ENCODE results near the gene PTCD2. TPM values are rescaled to one million over a fixed set of nuclear protein-coding genes. Genes with fewer than 3 reads are reported as not detected.
A peak's percentile ranks its signal among the peaks of the same experiment; 100 is the strongest.

Gene PTCD2
- total and polyA plus RNA-seq, 2 donors (not counting 1 experiment from before 2014, with no cell fraction given): 10.3 to 15.9 TPM

DNA sequence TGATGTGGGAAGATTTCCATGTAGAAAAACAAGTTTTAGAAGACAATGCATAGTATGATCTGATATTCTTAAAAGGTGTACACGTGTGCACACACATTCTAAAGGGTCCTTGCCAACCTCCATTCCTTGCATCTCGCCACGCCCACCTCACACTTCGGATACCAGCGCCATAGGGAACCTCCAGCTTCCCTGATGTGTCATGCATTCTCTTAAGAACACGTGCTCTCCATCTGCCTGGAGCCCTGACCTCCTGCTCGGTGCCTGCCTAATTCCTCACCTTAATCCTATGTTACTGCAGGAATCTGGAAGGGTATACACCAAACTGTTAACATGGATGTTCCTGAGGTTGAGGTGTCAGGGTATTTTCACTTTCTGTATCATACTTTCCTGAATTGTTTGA, 63.1 kb downstream of the PTCD2 start:
- H3K4me2 ChIP-seq (ENCODE audit: extremely low read depth, insufficient read depth, low read length): no peak overlapping the region
- no peak overlapping the region for H3K9ac ChIP-seq (ENCODE audit: insufficient read depth, low read length)
- no peak overlapping the region for H3K27ac ChIP-seq (ENCODE audit: insufficient read depth, low read length)

GRCh38 chr5:72383726-72384125, 63.6 kb downstream of the PTCD2 start:
- DNase-seq (ENCODE audit: low read depth in 2 of 2): peak in 1 of 2 donors; percentile 48
- Histone ChIP-seq H3K79me2 (ENCODE audit: control insufficient read depth, insufficient read depth, low read length) (no peaks in the 10 kb centered on the region), H3K27me3 (ENCODE audit: control insufficient read depth, insufficient read depth, low read length) (no peaks in the 10 kb centered on the region), H4K20me1 (ENCODE audit: control insufficient read depth, extremely low read depth, insufficient read depth, low read length) (no peaks in the 10 kb centered on the region), H3K36me3 (ENCODE audit: control insufficient read depth, insufficient read depth, low read length) (no peaks in the 10 kb centered on the region), H3K4me3 (replicated peaks in 1 of 4; ENCODE audit: control extremely low read depth in 1 of 4, insufficient read depth in 1 of 4, low read depth in 3 of 4, low read length in 4 of 4) (no peak overlapping the region), H3K4me2 (ENCODE audit: extremely low read depth, insufficient read depth, low read length) (no peak overlapping the region), H3K9ac (ENCODE audit: insufficient read depth, low read length) (no peak overlapping the region), H2AFZ (ENCODE audit: low read length) (no peak overlapping the region), H3K27ac (ENCODE audit: insufficient read depth, low read length) (no peak overlapping the region), H3K4me1 (ENCODE audit: control insufficient read depth, extremely low read depth, insufficient read depth, low read length) (peaks cover 19% of the 10 kb centered on the region), H3K9me3 (ENCODE audit: control insufficient read depth, insufficient read depth, low read depth, low read length) (no peaks in the 10 kb centered on the region)
- TF ChIP-seq CTCF (conservative IDR thresholded peaks at IDR 0.05 in 1 of 2, IDR thresholded peaks at IDR 0.05 in 1 of 2; ENCODE audit: low read depth in 1 of 2, low read length in 2 of 2) (no peak), EZH2 (IDR thresholded peaks at IDR 0.05; ENCODE audit: low read length, missing control alignments) (no peak)

More for the DNA sequence above, 63.1 kb downstream of the PTCD2 start:
- peak; percentile 29 to 77 for DNase-seq (ENCODE audit: low read depth in 2 of 2)
- H2AFZ ChIP-seq (ENCODE audit: low read length): no peak overlapping the region
- no peaks in the 10 kb centered on the region for H4K20me1 ChIP-seq (ENCODE audit: control insufficient read depth, extremely low read depth, insufficient read depth, low read length)
- H3K9me3 ChIP-seq (ENCODE audit: control insufficient read depth, insufficient read depth, low read depth, low read length): no peaks in the 10 kb centered on the region
- H3K36me3 ChIP-seq (ENCODE audit: control insufficient read depth, insufficient read depth, low read length): no peaks in the 10 kb centered on the region
- H3K4me1 ChIP-seq (ENCODE audit: control insufficient read depth, extremely low read depth, insufficient read depth, low read length): peaks cover 18% of the 10 kb centered on the region
- TF ChIP-seq CTCF (conservative IDR thresholded peaks at IDR 0.05 in 1 of 2, IDR thresholded peaks at IDR 0.05 in 1 of 2; ENCODE audit: low read depth in 1 of 2, low read length in 2 of 2) (no peak), EZH2 (IDR thresholded peaks at IDR 0.05; ENCODE audit: low read length, missing control alignments) (no peak)
- H3K4me3 ChIP-seq (replicated peaks in 1 of 4; ENCODE audit: control extremely low read depth in 1 of 4, insufficient read depth in 1 of 4, low read depth in 3 of 4, low read length in 4 of 4): no peak overlapping the region
- H3K79me2 ChIP-seq (ENCODE audit: control insufficient read depth, insufficient read depth, low read length): no peaks in the 10 kb centered on the region
- no peaks in the 10 kb centered on the region for H3K27me3 ChIP-seq (ENCODE audit: control insufficient read depth, insufficient read depth, low read length)

DNA sequence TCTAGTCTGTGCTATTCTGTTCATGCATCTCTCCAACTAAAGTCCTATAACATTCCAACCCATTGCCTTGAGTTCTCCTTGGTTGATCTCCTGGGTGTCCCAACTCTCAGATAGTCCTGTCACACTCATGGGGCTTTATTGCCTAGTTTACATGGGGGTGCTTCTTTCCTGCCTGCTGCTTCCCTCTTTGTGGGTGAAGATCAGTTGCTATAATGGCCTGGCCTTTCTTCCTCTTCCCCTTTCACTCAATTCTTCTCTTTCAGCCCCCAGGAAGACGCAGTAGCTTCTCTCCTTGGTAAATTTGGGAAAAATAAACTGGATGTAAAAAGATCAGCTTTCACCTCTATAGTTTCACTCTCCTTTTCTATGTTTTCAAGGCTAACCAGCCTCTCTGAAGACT, 66.5 kb downstream of the PTCD2 start:
- Histone ChIP-seq H2AFZ (ENCODE audit: low read length) (peak overlapping the region; percentile 49), H3K79me2 (ENCODE audit: control insufficient read depth, insufficient read depth, low read length) (no peaks in the 10 kb centered on the region), H3K36me3 (ENCODE audit: control insufficient read depth, insufficient read depth, low read length) (no peaks in the 10 kb centered on the region), H3K4me3 (replicated peaks in 1 of 4; ENCODE audit: control extremely low read depth in 1 of 4, insufficient read depth in 1 of 4, low read depth in 3 of 4, low read length in 4 of 4) (no peak overlapping the region), H3K27ac (ENCODE audit: insufficient read depth, low read length) (no peak overlapping the region), H3K9me3 (ENCODE audit: control insufficient read depth, insufficient read depth, low read depth, low read length) (no peaks in the 10 kb centered on the region), H3K27me3 (ENCODE audit: control insufficient read depth, insufficient read depth, low read length) (no peaks in the 10 kb centered on the region), H3K4me2 (ENCODE audit: extremely low read depth, insufficient read depth, low read length) (no peak overlapping the region), H4K20me1 (ENCODE audit: control insufficient read depth, extremely low read depth, insufficient read depth, low read length) (no peaks in the 10 kb centered on the region), H3K9ac (ENCODE audit: insufficient read depth, low read length) (no peak overlapping the region), H3K4me1 (ENCODE audit: control insufficient read depth, extremely low read depth, insufficient read depth, low read length) (peaks cover 14% of the 10 kb centered on the region)
- no peak for DNase-seq (ENCODE audit: low read depth in 2 of 2)
- TF ChIP-seq CTCF (conservative IDR thresholded peaks at IDR 0.05 in 1 of 2, IDR thresholded peaks at IDR 0.05 in 1 of 2; ENCODE audit: low read depth in 1 of 2, low read length in 2 of 2) (no peak), EZH2 (IDR thresholded peaks at IDR 0.05; ENCODE audit: low read length, missing control alignments) (no peak)
